Mesenteric fat pad (tissue), 1 donor: Measurements from ENCODE around the gene ACTR3C. TPM values are rescaled to one million over a fixed set of nuclear protein-coding genes. Genes with fewer than 3 reads are reported as not detected.
A peak's percentile ranks its signal among the peaks of the same experiment; 100 is the strongest.

Experiments used
- DNase-seq: peaks from one replicate; pipeline ENCODE4 v3.0.0-alpha.2; 2020; ENCODE audit warnings: low spot score
- total RNA-seq: library from RNA; stranded (reverse); fragmentation: NEBNext Ultra II Directional; extraction: Animal tissue kit (Norgen Biotek cat#: 25700); gene quantifications from one replicate; pipeline ENCODE4 v1.2.1, GENCODE V29; 2021
- donor health status: DM: yes; HTN: yes; CAD: no.

The ACTR3C gene
- total RNA-seq, 1 donor from 2014 or later = 2.6 TPM

- DNase-seq = peak; percentile 82
Observed at GRCh38 chr7:150337179-150337578, 13.8 kb upstream of the ACTR3C start.

GRCh38 chr7:150336746-150337145 lies 13.4 kb upstream of the ACTR3C start:
- DNase-seq = no peak

- DNase-seq = no peak
Observed at GRCh38 chr7:150335774-150336112, 12.4 kb upstream of the ACTR3C start.

DNA sequence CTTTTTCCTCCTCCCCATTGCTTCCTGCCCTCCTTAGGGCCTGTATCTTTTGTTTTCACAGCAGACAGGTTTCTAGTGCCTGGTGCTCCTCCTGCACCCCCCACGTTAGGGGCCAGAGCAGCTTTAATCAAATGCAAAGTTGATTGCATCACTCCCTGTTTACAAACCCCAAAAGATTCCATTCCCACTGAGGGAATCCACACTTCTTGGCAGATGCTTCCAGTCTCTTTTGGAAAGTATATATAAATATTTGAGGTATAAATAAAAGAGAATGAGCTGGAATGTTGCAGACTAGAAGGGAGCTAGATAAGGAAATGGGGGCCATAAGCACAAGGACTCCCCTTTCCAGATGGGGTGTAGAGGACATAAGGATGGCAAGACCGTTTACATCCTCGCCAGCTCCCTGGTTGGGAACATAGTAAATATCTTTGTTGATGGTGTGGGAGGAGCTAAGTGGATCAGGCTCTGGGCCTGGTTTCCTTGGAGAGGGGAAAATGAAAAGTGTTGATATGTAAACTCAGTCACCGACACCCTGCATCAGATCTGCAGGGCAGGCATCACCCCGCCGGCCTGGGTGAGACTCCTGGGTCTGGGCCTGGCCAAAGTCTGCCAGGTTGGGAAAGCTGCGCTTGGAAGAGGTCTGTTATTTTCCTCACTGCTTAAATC lies 11.9 kb upstream of the ACTR3C start:
- DNase-seq = peak; percentile 51

- peak; percentile 62 for DNase-seq
Observed at GRCh38 chr7:150334108-150334507, 10.8 kb upstream of the ACTR3C start.

DNA sequence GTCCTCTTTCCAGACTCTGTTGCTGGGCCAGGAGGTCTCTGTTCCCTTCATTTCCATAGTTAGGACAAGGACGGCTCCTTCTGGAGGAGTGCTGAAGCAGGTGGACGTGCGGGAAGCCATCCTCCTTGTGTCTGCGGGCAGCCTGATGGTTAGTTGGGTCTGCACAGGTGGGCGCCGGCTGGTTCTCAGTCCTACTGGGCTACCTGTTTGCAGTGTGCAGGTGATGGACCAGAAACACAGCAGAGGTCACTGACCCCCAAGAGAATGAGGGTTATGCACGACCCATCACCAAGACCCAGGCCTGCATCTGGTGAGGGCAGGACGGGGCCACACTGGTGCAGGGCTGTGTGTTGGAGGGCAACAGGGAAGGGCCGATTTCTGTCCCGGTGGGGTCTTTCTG lies 10.3 kb upstream of the ACTR3C start:
- DNase-seq = peak; percentile 65

DNA sequence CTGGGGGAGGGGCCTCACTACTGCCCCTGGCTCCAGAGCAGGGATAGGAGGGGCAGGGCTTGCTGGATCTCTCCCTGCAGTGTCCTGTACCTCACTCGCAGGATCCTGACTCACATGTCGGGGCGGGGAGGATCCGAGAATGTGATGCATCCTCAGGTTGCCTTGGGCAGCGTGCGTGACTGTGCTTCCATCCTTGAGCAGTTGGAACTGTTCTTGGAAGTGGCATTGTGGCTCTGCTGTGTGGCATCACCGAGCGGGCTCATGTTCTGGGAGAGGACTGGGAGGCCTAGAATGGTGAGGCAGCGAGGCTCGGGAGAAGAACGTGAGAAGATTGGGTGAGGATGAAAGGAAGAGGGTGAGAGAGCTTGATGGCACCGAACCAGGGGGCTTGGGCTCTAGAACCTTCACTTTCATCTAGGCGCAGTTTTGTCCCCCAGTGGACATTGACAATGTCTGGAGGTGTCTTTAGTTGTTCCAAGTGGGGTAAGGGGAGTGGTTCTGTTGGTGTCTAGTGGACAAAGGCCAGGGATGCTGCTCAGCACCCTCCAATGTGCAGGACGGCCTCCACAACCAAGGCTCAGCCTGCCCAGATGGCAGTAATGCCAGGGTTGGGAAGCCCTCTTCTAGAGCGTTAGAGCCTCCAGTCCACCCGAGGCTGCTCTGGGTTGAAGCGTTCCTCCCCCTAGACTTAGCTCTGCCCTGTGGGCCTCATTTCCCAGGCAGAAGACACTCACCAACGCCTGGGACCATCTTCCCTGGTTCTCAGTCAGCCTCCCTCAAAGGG lies 9.7 kb upstream of the ACTR3C start:
- DNase-seq = peak; percentile 87

- DNase-seq = no peak
Observed at GRCh38 chr7:150330211-150330885, 7.0 kb upstream of the ACTR3C start.

GRCh38 chr7:150329331-150330120 lies 6.2 kb upstream of the ACTR3C start:
- DNase-seq = no peak

DNA sequence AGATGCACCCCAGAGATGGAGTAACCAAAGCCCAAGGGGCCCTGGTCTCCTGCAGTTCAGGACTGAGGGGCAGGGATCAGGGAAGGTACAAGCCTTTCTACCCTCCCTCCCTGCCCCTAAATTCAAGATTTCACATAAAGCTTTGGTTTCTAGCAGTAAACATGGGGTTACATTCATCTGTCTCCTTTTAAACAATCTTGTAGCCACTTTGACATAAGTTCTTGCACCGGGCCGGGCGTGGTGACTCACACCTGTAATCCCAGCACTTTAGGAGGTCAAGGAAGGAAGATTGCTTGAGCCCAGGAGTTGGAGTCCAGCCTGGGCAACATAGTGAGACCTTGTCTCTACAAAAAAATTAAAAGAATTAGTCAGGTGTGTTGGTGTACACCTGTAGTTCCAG lies 4.0 kb upstream of the ACTR3C start:
- DNase-seq = peak; percentile 26

DNA sequence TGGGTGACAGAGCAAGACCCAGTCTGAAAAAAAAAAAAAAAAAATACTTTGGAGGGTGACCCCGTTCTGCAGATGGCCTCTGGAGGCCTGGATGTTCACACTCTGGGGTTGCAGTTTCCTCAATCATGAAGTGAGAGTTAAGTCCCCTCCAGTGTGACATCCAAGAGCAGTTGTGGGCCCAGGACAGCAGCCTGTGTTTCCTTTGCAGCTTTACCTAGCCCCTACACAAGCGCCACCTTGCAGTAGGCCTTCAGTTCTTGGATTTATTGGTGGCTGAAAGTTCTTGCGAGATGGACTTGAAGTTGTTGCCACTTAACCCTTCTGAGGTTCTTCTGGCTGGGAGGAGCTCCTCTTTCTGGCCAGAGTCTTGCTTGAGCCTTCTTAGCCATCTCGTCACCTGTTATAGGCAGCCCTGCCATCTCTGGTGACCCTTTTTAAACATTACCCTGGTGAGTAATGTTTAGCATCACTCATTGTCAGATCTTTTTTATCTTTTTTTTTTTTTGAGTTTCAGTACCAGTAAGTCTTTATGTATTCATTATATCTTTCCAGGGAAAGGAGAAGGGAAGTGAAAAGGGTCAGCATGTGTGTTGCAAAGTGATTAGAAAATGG lies 3.4 kb upstream of the ACTR3C start:
- peak; percentile 47 for DNase-seq

DNA sequence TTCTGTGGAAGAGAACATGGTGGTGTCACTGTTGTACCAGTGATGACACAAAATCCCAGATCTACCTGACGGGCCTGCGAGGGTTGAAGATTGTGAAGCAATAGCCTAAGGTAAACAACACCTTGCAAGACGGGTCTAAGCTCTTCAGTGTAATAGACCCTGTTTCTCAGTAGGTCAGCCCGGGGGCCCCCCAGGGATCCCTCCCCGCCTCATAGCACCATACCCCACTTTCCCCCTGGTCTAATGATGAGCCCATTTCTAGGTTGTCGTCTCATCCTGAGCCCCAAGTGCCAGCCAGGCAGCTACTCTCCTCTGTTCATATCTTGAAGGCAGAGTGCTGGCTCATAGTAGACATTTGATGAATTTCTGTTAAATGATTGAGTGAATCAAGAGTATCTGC lies 2.6 kb upstream of the ACTR3C start:
- peak; percentile 33 for DNase-seq

GRCh38 chr7:150325110-150325611 lies 1.8 kb upstream of the ACTR3C start:
- peak; percentile 71 for DNase-seq

DNA sequence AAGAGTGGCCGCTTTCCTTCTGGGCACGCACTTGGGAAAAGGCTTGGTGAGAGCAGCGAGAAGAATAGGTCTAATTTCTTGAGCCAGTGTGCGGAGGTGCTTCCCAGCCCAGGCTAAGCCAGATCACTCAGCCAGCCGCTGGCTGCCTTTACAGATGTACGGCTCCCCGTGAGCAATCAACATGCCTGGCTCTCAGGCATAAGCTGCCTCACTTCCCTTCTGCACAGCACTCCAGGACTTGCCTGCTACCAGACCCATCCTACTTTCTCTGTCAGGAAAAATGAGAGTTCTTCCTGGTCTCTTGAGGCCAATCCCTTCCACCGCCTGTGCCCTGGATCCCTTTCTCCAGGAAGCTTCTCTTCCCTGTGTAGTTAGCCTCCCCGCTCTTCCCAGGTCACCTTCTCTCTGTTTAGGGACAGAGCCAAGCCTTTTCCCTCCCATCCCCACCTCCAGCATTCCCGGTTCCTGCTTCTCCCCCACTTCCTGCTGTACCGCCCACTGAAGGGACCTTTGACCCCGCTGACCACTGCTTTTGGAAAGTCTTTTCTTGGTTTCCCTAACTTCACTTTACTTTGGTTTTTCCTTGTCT lies 1.1 kb upstream of the ACTR3C start:
- peak; percentile 77 for DNase-seq

DNA sequence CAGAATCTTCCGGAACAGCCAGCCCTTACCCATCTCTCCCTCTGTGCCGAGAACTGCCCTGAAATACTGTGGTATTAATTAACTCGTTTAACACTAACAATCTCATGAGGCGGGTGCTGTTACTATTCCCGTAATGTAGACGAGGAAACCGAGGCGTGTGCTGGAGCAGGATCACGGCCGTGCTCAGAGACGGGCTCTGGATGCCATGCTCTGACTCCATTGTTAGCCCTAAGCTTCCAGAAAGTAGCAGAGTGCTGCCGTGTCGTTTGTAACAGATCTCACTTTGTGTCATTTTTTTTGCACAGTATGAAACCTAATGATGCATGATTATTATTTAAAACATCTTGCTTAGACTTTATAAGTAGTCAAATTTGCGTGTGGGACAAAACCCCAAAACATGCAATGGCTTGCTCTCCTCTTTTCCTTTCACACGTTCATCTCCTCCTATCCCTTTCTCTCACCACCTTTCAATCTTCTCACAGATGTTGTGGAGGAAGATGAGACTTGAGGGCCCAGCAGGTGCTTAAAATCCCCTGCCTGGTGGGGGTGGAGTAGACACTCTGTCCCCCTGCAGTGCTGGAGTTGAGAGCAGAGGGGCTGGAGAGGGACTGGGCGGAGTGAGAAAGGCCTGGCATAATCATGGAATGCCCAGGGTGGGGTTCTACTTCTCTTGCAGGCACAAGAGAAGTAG lies 482 bp upstream of the ACTR3C start:
- no peak for DNase-seq

- peak; percentile 12 for DNase-seq
Observed at GRCh38 chr7:150322114-150322832, 1.1 kb downstream of the ACTR3C start.

GRCh38 chr7:150321788-150322113 lies 1.6 kb downstream of the ACTR3C start:
- peak; percentile 35 for DNase-seq

- DNase-seq = no peak
Observed at GRCh38 chr7:150317748-150318444, 5.4 kb downstream of the ACTR3C start.

- peak; percentile 47 for DNase-seq
Observed at GRCh38 chr7:150316987-150317386, 6.4 kb downstream of the ACTR3C start.
